ENCODE results near the gene TMEM43. TPM values are rescaled to one million over a fixed set of nuclear protein-coding genes. Genes with fewer than 3 reads are reported as not detected.

Gene TMEM43
- total RNA-seq, 1 experiment from 2014 or later = 120 TPM

GRCh38 chr3:14125193-14126016, 553 bp downstream of the TMEM43 start:
- TF ChIP-seq CTCF (IDR thresholded peaks at IDR 0.05; ENCODE audit: unreplicated experiment) = peak; percentile 7
- intact Hi-C loops (cut with micrococcal nuclease) = loop anchor here (1.0 kb wide), 4 partner anchors 19 to 229 kb away; partner anchors contain the start of genes LSM3 and XPC
- Mint-ChIP-seq H3K36me3 (ENCODE audit: insufficient read depth, unreplicated experiment) (peaks cover 57% of the 10 kb centered on the region), H3K27ac (ENCODE audit: low read depth, unreplicated experiment) (peak overlapping the region; percentile 96), H3K4me1 (ENCODE audit: insufficient read depth, unreplicated experiment) (peaks cover 32% of the 10 kb centered on the region), H3K9me3 (ENCODE audit: unreplicated experiment) (no peaks in the 10 kb centered on the region), H3K27me3 (ENCODE audit: insufficient read depth, unreplicated experiment) (no peaks in the 10 kb centered on the region), H3K4me3 (ENCODE audit: unreplicated experiment) (peak overlapping the region; percentile 99)
- ChIA-PET POLR2A (interaction anchor here (0.6 to 9.1 kb wide), 37 partner anchors 10 to 1619 kb away, joined by 3 to 294 read pairs (median 4); partner anchors contain the start of genes CCDC174, LSM3, NR2C2 and XPC), CTCF (interaction anchor here (0.5 to 8.7 kb wide), 19 partner anchors 10 to 484 kb away, joined by 3 to 80 read pairs (median 3); partner anchors contain the start of genes LSM3 and XPC)
- DNase-seq (ENCODE audit: unreplicated experiment) = peak; percentile 97
- TSS peak; percentile 39 for BruUV-seq (replicated peaks)

- TF ChIP-seq CTCF (IDR thresholded peaks at IDR 0.05; ENCODE audit: unreplicated experiment) = no peak
- Mint-ChIP-seq H3K27me3 (ENCODE audit: insufficient read depth, unreplicated experiment) (no peaks in the 10 kb centered on the region), H3K9me3 (ENCODE audit: unreplicated experiment) (no peaks in the 10 kb centered on the region), H3K27ac (ENCODE audit: low read depth, unreplicated experiment) (peak overlapping the region; percentile 96), H3K36me3 (ENCODE audit: insufficient read depth, unreplicated experiment) (peaks cover 58% of the 10 kb centered on the region), H3K4me1 (ENCODE audit: insufficient read depth, unreplicated experiment) (peaks cover 28% of the 10 kb centered on the region), H3K4me3 (ENCODE audit: unreplicated experiment) (peak overlapping the region; percentile 99)
- no peak for DNase-seq (ENCODE audit: unreplicated experiment)
- no TSS peak for BruUV-seq (replicated peaks)
- ChIA-PET POLR2A (interaction anchor here (0.6 to 9.1 kb wide), 30 partner anchors 9 to 1620 kb away, joined by 3 to 294 read pairs (median 5); partner anchors contain the start of genes CCDC174, LSM3 and XPC), CTCF (interaction anchor here (0.6 to 8.7 kb wide), 12 partner anchors 15 to 341 kb away, joined by 3 to 80 read pairs (median 4); no protein-coding TSS in a partner anchor)
- intact Hi-C loops (cut with micrococcal nuclease) = no loop called here
Measured at GRCh38 chr3:14126017-14126886, 1.4 kb downstream of the TMEM43 start.

- H3K27ac Mint-ChIP-seq (ENCODE audit: low read depth, unreplicated experiment) = peak overlapping the region; percentile 96
- no peak for DNase-seq (ENCODE audit: unreplicated experiment)
- H3K4me1 Mint-ChIP-seq (ENCODE audit: insufficient read depth, unreplicated experiment) = peaks cover 27% of the 10 kb centered on the region
- peaks cover 62% of the 10 kb centered on the region for H3K36me3 Mint-ChIP-seq (ENCODE audit: insufficient read depth, unreplicated experiment)
- ChIA-PET CTCF (interaction anchor here (1.8 to 8.7 kb wide), 2 partner anchors 16 to 230 kb away, joined by 8 to 80 read pairs; no protein-coding TSS in a partner anchor), POLR2A (interaction anchor here (0.6 to 9.1 kb wide), 9 partner anchors 15 to 641 kb away, joined by 3 to 294 read pairs (median 9); partner anchors contain the start of genes LSM3 and XPC)
- intact Hi-C loops (cut with micrococcal nuclease) = no loop called here
- no peak for TF ChIP-seq CTCF (IDR thresholded peaks at IDR 0.05; ENCODE audit: unreplicated experiment)
- no peaks in the 10 kb centered on the region for H3K9me3 Mint-ChIP-seq (ENCODE audit: unreplicated experiment)
- BruUV-seq (replicated peaks) = no TSS peak
- no peaks in the 10 kb centered on the region for H3K27me3 Mint-ChIP-seq (ENCODE audit: insufficient read depth, unreplicated experiment)
- H3K4me3 Mint-ChIP-seq (ENCODE audit: unreplicated experiment) = peak overlapping the region; percentile 99
Measured at GRCh38 chr3:14126887-14127505, 2.1 kb downstream of the TMEM43 start.
